Esophagus muscularis mucosa (tissue), 4 donors: Measurements from ENCODE around the gene FTO. TPM values are rescaled to one million over a fixed set of nuclear protein-coding genes. Genes with fewer than 3 reads are reported as not detected.

Experiments
- DNase-seq: peaks from one replicate; pipeline ENCODE4 v3.0.0-alpha.2; 2017; ENCODE audit errors: extremely low spot score
- H3K27ac ChIP-seq, 4 donors: fragments of 200-600 bp; sonication (generic); replicated peaks in 1 of 4; 1 replicate in 3 of 4; 2 replicates in 1 of 4; pipeline ENCODE4 v1.5.1; 2016 to 2019; ENCODE audit warnings: mild to moderate bottlenecking in 1 of 4
- H3K27me3 ChIP-seq, 4 donors: fragments of 200-600 bp; sonication (generic); one replicate each; pipeline versions ENCODE4 v1.5.1 to v1.6.0; 2016 to 2019
- H3K36me3 ChIP-seq, 4 donors: fragments of 200-600 bp; sonication (generic); one replicate each; pipeline ENCODE4 v1.5.1; 2016 to 2019
- H3K4me1 ChIP-seq, 4 donors: fragments of 200-600 bp; sonication (generic); one replicate each; pipeline ENCODE4 v1.5.1; 2016 to 2019
- H3K4me3 ChIP-seq, 4 donors: fragments of 200-600 bp; sonication (generic); 1 replicate in 2 of 4; 2 replicates in 2 of 4; pipeline ENCODE4 v1.5.1; 2016 to 2019; ENCODE audit warnings: mild to moderate bottlenecking in 4 of 4, moderate library complexity in 1 of 4
- H3K9me3 ChIP-seq, 4 donors: fragments of 200-600 bp; sonication (generic); 1 replicate in 3 of 4; 2 replicates in 1 of 4; pipeline ENCODE4 v1.5.1; 2016 to 2019
- CTCF ChIP-seq, 3 experiments: fragments of 200-600 bp in 2 of 3; fragments of 450-650 bp in 1 of 3; sonication (generic) in 2 of 3; IDR thresholded peaks; one replicate each; pipeline ENCODE4 v1.5.1; 2017 to 2019; ENCODE audit warnings: antibody characterized with exemption in 3 of 3, mild to moderate bottlenecking in 2 of 3, moderate library complexity in 1 of 3
- EP300 ChIP-seq: sonication (generic); formaldehyde crosslinking; IDR thresholded peaks from one replicate; pipeline ENCODE4 v1.6.1; 2017; ENCODE audit warnings: antibody characterized with exemption
- POLR2A ChIP-seq: fragments of 450-650 bp; IDR thresholded peaks from one replicate; pipeline ENCODE4 v1.6.1; 2017; ENCODE audit warnings: antibody characterized with exemption, moderate library complexity, mild to moderate bottlenecking, low read depth
- POLR2AphosphoS5 ChIP-seq, 2 donors: sonication (generic); formaldehyde crosslinking; IDR thresholded peaks; one replicate each; pipeline ENCODE4 v1.6.1; 2017; ENCODE audit warnings: antibody characterized with exemption in 2 of 2
- WGBS: methylation state at CpG from one replicate; pipeline ENCODE4 v1.1.5; 2018; 5-methylcytosine and 5-hydroxymethylcytosine counted together
- intact Hi-C: fragments of 100-400 bp; cut with DNase I; formaldehyde crosslinking; loops from one replicate; pipeline ENCODE4 v1.15.1; 2023
- total RNA-seq, 4 donors: library from RNA; depleted of rRNA; stranded (reverse); fragments of >200 nt; gene quantifications; one replicate each; pipeline versions ENCODE4 v1.1.0 to v1.2.1, GENCODE V29; 2016

FTO gene
- total RNA-seq, 4 donors from 2014 or later, result 101 to 121 (median 112) TPM

GRCh38 chr16:54027558-54027957, 323.6 kb downstream of the FTO start:
- Histone ChIP-seq H3K4me3 (no peak overlapping the region), H3K27ac (no peak overlapping the region), H3K9me3 (peaks cover 0 to 11% (median 5%) of the 10 kb centered on the region in 4 donors), H3K4me1 (no peaks in the 10 kb centered on the region), H3K27me3 (no peaks in the 10 kb centered on the region), H3K36me3 (no peaks in the 10 kb centered on the region)
- WGBS, result 90% methylated on average over 1 of the region's 1 CpG
- no peak for DNase-seq
- intact Hi-C loops, result no loop called here
- no peak for TF ChIP-seq POLR2A

GRCh38 chr16:54027995-54028394, 324.0 kb downstream of the FTO start:
- Histone ChIP-seq H3K4me1 (no peaks in the 10 kb centered on the region), H3K27me3 (no peaks in the 10 kb centered on the region), H3K9me3 (peaks cover 0 to 11% (median 5%) of the 10 kb centered on the region in 4 donors), H3K4me3 (no peak overlapping the region), H3K36me3 (no peaks in the 10 kb centered on the region), H3K27ac (no peak overlapping the region)
- TF ChIP-seq POLR2AphosphoS5 (IDR thresholded peaks at IDR 0.05) (no peak), CTCF (IDR thresholded peaks at IDR 0.05) (no peak), POLR2A (no peak), EP300 (no peak)
- intact Hi-C loops, result no loop called here
- no peak for DNase-seq
- 81% methylated on average over 3 of the region's 3 CpGs for WGBS

- no peaks in the 10 kb centered on the region for H3K36me3 ChIP-seq
- 88% methylated on average over 1 of the region's 1 CpG for WGBS
- no peak overlapping the region for H3K4me3 ChIP-seq
- no peak for DNase-seq
- intact Hi-C loops, result no loop called here
- TF ChIP-seq POLR2AphosphoS5 (IDR thresholded peaks at IDR 0.05) (no peak), EP300 (no peak)
- no peaks in the 10 kb centered on the region for H3K27me3 ChIP-seq
- H3K9me3 ChIP-seq, result peaks cover 0 to 11% (median 5%) of the 10 kb centered on the region in 4 donors
- H3K4me1 ChIP-seq, result no peaks in the 10 kb centered on the region
- no peak overlapping the region for H3K27ac ChIP-seq
Observed at GRCh38 chr16:54030451-54030850, 326.5 kb downstream of the FTO start.

GRCh38 chr16:54031107-54031760, 327.3 kb downstream of the FTO start:
- Histone ChIP-seq H3K27ac (no peak overlapping the region), H3K4me1 (no peaks in the 10 kb centered on the region), H3K36me3 (no peaks in the 10 kb centered on the region), H3K27me3 (no peaks in the 10 kb centered on the region), H3K9me3 (peaks cover 0 to 11% (median 5%) of the 10 kb centered on the region in 4 donors), H3K4me3 (no peak overlapping the region)
- no peak for DNase-seq
- intact Hi-C loops, result no loop called here
- WGBS, result 99% methylated on average over 5 of the region's 5 CpGs
- TF ChIP-seq POLR2AphosphoS5 (IDR thresholded peaks at IDR 0.05), result no peak
- TF ChIP-seq CTCF (IDR thresholded peaks at IDR 0.05), result no peak
- no peak for TF ChIP-seq EP300
- no peak for TF ChIP-seq POLR2A

- peaks cover 0 to 11% (median 5%) of the 10 kb centered on the region in 4 donors for H3K9me3 ChIP-seq
- no peaks in the 10 kb centered on the region for H3K27me3 ChIP-seq
- no peaks in the 10 kb centered on the region for H3K36me3 ChIP-seq
- TF ChIP-seq POLR2AphosphoS5 (IDR thresholded peaks at IDR 0.05), result no peak
- TF ChIP-seq EP300, result no peak
- no peak for TF ChIP-seq POLR2A
- no peak for TF ChIP-seq CTCF (IDR thresholded peaks at IDR 0.05)
- 100% methylated on average over 6 of the region's 6 CpGs for WGBS
- H3K4me1 ChIP-seq, result no peaks in the 10 kb centered on the region
- H3K4me3 ChIP-seq, result no peak overlapping the region
- intact Hi-C loops, result no loop called here
- H3K27ac ChIP-seq, result no peak overlapping the region
- DNase-seq, result no peak
Observed at GRCh38 chr16:54033747-54034146, 329.8 kb downstream of the FTO start.

GRCh38 chr16:54034684-54035083, 330.7 kb downstream of the FTO start:
- 96% methylated on average over 1 of the region's 1 CpG for WGBS
- Histone ChIP-seq H3K27ac (no peak overlapping the region), H3K27me3 (no peaks in the 10 kb centered on the region), H3K36me3 (no peaks in the 10 kb centered on the region), H3K9me3 (peaks cover 0 to 11% (median 5%) of the 10 kb centered on the region in 4 donors), H3K4me1 (no peaks in the 10 kb centered on the region), H3K4me3 (no peak overlapping the region)
- intact Hi-C loops, result no loop called here
- TF ChIP-seq POLR2AphosphoS5 (IDR thresholded peaks at IDR 0.05) (no peak), EP300 (no peak), CTCF (IDR thresholded peaks at IDR 0.05) (no peak), POLR2A (no peak)
- DNase-seq, result no peak
